ENCODE results near the gene KIAA1614.

GRCh38 chr1:180915426-180915965, 2.8 kb downstream of the KIAA1614 start:
- TF ChIP-seq MAX (IDR thresholded peaks at IDR 0.05; ENCODE audit: low read depth) (no peak), CTCF (IDR thresholded peaks at IDR 0.05) (no peak)
